ENCODE results near the gene PDXK. TPM values are rescaled to one million over a fixed set of nuclear protein-coding genes. Genes with fewer than 3 reads are reported as not detected.

PDXK gene
- total RNA-seq, 2 donors from 2014 or later, result 90.9 to 105 TPM

DNA sequence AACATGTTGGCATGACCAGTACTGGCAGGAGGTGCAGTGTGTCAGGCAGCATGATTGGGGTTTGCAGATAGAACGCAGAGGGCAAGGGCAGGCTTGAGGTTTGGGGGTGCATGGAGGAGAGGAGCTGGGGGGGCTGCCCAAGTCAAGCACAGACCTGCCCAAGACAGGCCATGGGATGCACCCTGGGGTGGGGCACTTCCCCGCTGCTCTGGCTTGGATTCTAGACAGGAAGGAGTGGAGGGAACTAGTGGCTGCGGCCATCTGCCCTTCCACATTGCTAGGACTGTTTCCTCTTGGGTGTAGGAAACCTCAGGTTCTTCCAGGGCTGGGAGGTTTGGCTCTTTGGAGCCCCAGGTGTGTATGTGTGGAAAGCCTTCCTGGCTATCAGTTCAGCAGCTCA is 3.0 kb downstream of the PDXK start:
- H3K9me3 Mint-ChIP-seq, result no peaks in the 10 kb centered on the region
- peaks cover 2% of the 10 kb centered on the region for H3K36me3 Mint-ChIP-seq (ENCODE audit: low read depth)
- H3K27me3 Mint-ChIP-seq (ENCODE audit: insufficient read depth), result peaks cover 9% of the 10 kb centered on the region
- H3K4me1 ChIP-seq (ENCODE audit: control insufficient read depth, insufficient read depth, low read length), result no peaks in the 10 kb centered on the region
- 96 to 98% methylated on average over 2 to 3 of the region's 3 CpGs for WGBS, 2 experiments (ENCODE audit: insufficient coverage in 1 of 2, insufficient read length in 1 of 2)
- peak; percentile 31 for DNase-seq
- peaks cover 6% of the 10 kb centered on the region for H3K27me3 ChIP-seq (ENCODE audit: control insufficient read depth, insufficient read depth, low read length, poor library complexity, severe bottlenecking)
- H3K4me3 Mint-ChIP-seq, result no peak overlapping the region
- H3K4me3 ChIP-seq (ENCODE audit: low read length), result no peak overlapping the region
- H3K4me1 Mint-ChIP-seq, result peaks cover 7% of the 10 kb centered on the region
- H3K36me3 ChIP-seq (ENCODE audit: control insufficient read depth, insufficient read depth, low read length), result no peaks in the 10 kb centered on the region
- H3K9me3 ChIP-seq (ENCODE audit: control insufficient read depth, low read length), result no peaks in the 10 kb centered on the region
- no peak overlapping the region for H3K27ac Mint-ChIP-seq
- H3K9ac ChIP-seq (ENCODE audit: extremely low read depth, low read length, poor library complexity, severe bottlenecking), result no peak overlapping the region
- TF ChIP-seq, protein P1, sequence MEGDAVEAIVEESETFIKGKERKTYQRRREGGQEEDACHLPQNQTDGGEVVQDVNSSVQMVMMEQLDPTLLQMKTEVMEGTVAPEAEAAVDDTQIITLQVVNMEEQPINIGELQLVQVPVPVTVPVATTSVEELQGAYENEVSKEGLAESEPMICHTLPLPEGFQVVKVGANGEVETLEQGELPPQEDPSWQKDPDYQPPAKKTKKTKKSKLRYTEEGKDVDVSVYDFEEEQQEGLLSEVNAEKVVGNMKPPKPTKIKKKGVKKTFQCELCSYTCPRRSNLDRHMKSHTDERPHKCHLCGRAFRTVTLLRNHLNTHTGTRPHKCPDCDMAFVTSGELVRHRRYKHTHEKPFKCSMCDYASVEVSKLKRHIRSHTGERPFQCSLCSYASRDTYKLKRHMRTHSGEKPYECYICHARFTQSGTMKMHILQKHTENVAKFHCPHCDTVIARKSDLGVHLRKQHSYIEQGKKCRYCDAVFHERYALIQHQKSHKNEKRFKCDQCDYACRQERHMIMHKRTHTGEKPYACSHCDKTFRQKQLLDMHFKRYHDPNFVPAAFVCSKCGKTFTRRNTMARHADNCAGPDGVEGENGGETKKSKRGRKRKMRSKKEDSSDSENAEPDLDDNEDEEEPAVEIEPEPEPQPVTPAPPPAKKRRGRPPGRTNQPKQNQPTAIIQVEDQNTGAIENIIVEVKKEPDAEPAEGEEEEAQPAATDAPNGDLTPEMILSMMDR (conservative IDR thresholded peaks at IDR 0.05), result no peak
- no peak overlapping the region for H3K27ac ChIP-seq (ENCODE audit: low read depth, low read length)

DNA sequence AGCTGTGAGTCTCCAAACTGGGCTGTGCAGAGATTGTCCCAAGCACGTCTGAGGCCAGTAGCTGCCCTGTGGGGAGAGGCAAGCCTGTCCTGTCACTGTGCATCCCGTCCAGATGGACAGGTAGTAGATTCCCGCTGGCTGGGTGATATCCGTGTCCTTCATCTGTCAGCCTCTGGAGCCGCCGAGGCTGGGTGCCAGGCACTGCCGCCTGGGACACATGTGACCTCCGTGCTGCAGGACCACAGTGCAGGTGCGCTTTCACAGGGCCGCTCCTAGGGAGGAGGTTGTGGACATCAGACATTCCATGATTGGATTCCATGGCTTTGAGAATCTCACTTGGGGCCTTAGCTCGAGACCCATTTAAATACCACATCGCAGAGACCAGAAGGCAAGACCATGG is 4.7 kb downstream of the PDXK start:
- H3K9ac ChIP-seq (ENCODE audit: extremely low read depth, low read length, poor library complexity, severe bottlenecking), result no peak overlapping the region
- H3K4me1 ChIP-seq (ENCODE audit: control insufficient read depth, insufficient read depth, low read length), result no peaks in the 10 kb centered on the region
- Mint-ChIP-seq H3K27ac (no peak overlapping the region), H3K27me3 (ENCODE audit: insufficient read depth) (no peaks in the 10 kb centered on the region), H3K36me3 (ENCODE audit: low read depth) (peaks cover 2% of the 10 kb centered on the region), H3K9me3 (no peaks in the 10 kb centered on the region), H3K4me1 (peaks cover 13% of the 10 kb centered on the region), H3K4me3 (no peak overlapping the region)
- H3K27ac ChIP-seq (ENCODE audit: low read depth, low read length), result no peak overlapping the region
- no peaks in the 10 kb centered on the region for H3K9me3 ChIP-seq (ENCODE audit: control insufficient read depth, low read length)
- H3K4me3 ChIP-seq (ENCODE audit: low read length), result no peak overlapping the region
- 91 to 92% methylated on average over 12 of the region's 12 CpGs for WGBS, 2 experiments (ENCODE audit: insufficient coverage in 1 of 2, insufficient read length in 1 of 2)
- TF ChIP-seq, protein P1 (conservative IDR thresholded peaks at IDR 0.05), result no peak
- no peaks in the 10 kb centered on the region for H3K27me3 ChIP-seq (ENCODE audit: control insufficient read depth, insufficient read depth, low read length, poor library complexity, severe bottlenecking)
- no peaks in the 10 kb centered on the region for H3K36me3 ChIP-seq (ENCODE audit: control insufficient read depth, insufficient read depth, low read length)
- DNase-seq, result peak; percentile 43

DNA sequence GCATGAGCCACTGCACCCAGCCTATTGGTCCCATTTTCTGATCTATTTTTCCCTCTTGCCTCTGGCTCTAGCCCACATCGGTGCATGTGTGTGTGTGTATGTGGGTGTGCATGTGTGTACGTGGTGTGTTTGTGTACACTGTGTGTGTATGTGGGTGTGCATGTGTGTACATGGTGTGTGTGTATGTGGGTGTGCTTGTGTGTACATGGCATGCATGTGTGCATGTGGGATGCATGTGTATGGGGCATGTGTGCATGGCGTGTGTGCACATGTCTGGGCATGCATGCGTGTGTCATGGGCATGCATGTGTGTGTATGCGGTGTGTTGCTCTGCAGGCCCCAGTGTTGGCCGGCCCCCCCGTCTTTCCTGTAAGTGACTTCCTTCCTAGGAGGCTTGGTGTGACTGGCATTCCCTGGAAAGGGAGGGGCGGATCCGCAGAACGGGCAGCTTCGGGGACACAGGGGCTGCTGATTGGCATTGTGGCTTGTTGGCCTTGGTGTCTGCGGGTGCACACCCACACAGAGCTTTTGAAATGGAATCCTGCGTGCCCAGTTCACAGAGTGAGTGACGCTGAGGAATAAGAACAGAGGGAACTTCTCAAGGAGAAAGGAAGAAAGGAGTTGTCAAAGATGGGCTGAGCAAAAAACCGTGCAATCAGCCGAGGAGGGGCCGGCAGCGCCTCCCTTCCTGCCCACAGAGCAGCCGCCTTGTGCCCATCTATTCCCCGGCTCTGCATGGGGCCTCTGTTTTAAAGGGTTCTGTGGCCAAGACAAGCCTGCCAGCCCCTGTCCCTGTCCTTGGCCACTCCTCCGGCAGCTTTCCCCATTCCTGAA is 8.0 kb downstream of the PDXK start:
- Histone ChIP-seq H3K4me3 (ENCODE audit: low read length) (no peak overlapping the region), H3K27ac (ENCODE audit: low read depth, low read length) (peak overlapping the region; percentile 24), H3K36me3 (ENCODE audit: control insufficient read depth, insufficient read depth, low read length) (peaks cover 5% of the 10 kb centered on the region), H3K9ac (ENCODE audit: extremely low read depth, low read length, poor library complexity, severe bottlenecking) (no peak overlapping the region), H3K9me3 (ENCODE audit: control insufficient read depth, low read length) (no peaks in the 10 kb centered on the region), H3K27me3 (ENCODE audit: control insufficient read depth, insufficient read depth, low read length, poor library complexity, severe bottlenecking) (no peaks in the 10 kb centered on the region), H3K4me1 (ENCODE audit: control insufficient read depth, insufficient read depth, low read length) (no peaks in the 10 kb centered on the region)
- Mint-ChIP-seq H3K9me3 (no peaks in the 10 kb centered on the region), H3K4me1 (peaks cover 12% of the 10 kb centered on the region), H3K27me3 (ENCODE audit: insufficient read depth) (no peaks in the 10 kb centered on the region), H3K27ac (peak overlapping the region; percentile 48), H3K36me3 (ENCODE audit: low read depth) (peaks cover 2% of the 10 kb centered on the region), H3K4me3 (peak overlapping the region; percentile 75)
- peak; percentile 47 for DNase-seq
- WGBS, 2 experiments (ENCODE audit: insufficient coverage in 1 of 2, insufficient read length in 1 of 2), result 91 to 95% methylated on average over 17 to 21 of the region's 21 CpGs
- TF ChIP-seq, protein P1 (conservative IDR thresholded peaks at IDR 0.05), result no peak

Data from endodermal cell (in vitro differentiated cells).